22Rv1 (cell line): ENCODE results near the gene DIP2B.
A peak's percentile ranks its signal among the peaks of the same experiment; 100 is the strongest.

Experiments
- H3K27ac ChIP-seq: fragments of 450-650 bp; 2 replicates; pipeline ENCODE4 v1.5.1; 2017
- ZFX ChIP-seq: fragments of 450-650 bp; IDR thresholded peaks from 2 replicates; pipeline ENCODE4 v1.6.1; 2017; ENCODE audit warnings: antibody characterized with exemption, borderline replicate concordance
- TF ChIP-seq, protein P1 (sequence below): fragments of 450-650 bp; IDR thresholded peaks from 2 replicates; pipeline ENCODE4 v1.5.1; 2017; ENCODE audit warnings: mild to moderate bottlenecking

The DIP2B gene

DNA sequence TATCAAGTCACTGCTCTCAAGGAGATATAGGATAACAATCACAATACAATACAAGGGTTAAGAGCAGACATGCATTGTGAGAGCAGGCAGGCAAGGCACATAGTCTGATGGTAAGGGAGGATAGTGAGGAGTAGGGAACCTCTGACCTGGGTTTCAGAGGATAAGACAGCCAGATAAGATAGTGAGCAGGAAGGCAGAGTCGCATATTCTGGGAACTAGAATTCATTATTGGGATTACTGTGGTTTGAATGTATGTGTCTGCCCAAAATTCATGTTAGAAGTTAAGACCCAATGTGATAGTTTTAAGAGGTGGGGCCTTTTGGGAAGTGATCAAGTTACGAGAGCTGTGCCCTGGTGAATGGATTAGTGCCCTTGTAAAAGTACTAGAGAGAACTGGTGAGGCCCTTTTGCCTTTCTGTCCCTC is 244.7 kb downstream of the DIP2B start:
- no peak for TF ChIP-seq ZFX
- TF ChIP-seq, protein P1, sequence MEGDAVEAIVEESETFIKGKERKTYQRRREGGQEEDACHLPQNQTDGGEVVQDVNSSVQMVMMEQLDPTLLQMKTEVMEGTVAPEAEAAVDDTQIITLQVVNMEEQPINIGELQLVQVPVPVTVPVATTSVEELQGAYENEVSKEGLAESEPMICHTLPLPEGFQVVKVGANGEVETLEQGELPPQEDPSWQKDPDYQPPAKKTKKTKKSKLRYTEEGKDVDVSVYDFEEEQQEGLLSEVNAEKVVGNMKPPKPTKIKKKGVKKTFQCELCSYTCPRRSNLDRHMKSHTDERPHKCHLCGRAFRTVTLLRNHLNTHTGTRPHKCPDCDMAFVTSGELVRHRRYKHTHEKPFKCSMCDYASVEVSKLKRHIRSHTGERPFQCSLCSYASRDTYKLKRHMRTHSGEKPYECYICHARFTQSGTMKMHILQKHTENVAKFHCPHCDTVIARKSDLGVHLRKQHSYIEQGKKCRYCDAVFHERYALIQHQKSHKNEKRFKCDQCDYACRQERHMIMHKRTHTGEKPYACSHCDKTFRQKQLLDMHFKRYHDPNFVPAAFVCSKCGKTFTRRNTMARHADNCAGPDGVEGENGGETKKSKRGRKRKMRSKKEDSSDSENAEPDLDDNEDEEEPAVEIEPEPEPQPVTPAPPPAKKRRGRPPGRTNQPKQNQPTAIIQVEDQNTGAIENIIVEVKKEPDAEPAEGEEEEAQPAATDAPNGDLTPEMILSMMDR: no peak
- no peak overlapping the region for H3K27ac ChIP-seq

DNA sequence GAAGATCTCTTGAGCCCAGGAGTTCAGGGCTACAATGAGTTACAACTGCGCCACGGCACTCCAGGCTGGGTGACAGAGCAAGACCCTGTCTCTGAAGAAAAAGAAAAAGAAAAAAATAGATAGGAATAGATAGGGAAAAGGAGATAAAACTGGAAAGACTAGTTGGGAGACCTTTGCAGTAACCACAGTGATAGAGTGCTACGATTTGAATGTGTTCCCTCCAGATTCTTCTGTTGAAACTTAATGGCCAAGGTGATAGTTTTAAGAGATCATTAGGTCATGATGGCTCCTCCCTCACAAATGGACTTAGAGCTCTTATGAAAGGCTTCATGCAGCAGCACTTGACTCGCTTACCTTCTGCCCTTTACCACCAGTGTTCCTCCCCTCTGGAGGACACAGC is 245.6 kb downstream of the DIP2B start:
- TF ChIP-seq, protein P1: no peak
- no peak for TF ChIP-seq ZFX
- H3K27ac ChIP-seq: no peak overlapping the region

DNA sequence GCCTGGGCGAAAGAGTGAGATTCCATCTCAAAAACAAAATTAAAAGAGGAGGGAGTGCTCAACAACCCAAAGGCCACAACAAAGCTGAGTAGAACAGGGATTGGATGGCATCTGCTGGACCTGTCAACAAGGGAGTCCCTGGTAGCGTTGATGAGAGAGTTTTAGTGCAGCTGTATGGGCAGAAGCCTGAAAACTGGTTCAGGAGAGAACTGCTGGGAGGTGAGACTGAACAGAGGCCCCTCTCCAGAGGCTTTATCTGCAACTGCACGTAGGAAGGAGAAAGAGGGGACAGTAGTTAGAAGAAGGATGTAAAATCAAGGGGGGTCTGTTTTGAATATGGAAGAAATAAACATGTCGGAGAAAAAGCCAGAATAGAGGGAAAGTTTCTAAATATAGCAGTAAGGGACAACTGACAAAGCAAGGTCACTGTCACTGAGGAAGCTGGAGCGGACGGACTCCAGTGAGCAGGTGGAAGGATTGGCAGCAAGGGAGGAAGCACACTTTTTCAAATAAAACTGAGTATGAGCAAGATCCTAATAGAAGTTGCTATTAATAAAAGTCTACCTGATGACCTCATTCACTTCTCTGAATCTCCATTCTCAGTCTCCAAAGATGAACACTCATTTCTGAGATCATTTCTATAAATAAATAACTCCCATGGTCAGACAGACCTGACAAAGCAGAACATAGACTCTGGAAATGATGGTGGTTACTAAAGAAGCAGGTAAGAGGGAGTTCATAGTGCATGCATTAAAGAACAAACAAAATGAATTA is 247.3 kb downstream of the DIP2B start:
- TF ChIP-seq, protein P1: no peak
- no peak for TF ChIP-seq ZFX
- H3K27ac ChIP-seq: no peak overlapping the region

DNA sequence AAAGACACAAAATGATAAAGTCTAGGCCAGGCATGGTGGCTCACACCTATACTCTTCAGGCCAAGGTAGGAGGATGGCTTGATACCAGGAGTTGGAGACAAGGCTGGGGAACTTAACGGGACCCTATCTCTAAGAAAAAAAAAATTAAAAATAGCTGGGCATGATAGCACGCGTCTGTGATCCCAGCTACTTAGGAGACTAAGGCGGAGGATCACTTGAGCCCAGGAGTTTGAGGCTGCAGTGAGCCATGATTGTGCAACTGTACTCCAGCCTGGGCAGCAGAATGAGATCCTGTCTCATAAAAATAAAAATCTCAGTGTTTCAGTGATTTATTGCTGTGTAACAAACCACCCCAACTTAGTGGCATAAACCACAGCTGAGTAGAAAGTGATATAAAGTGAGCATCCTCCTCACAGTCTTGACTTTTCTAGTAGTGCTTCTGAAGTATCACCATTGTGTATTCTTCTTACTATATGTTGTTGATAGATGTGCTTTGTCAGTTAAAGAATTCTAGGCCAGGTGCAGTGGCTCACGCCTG is 248.5 kb downstream of the DIP2B start:
- no peak overlapping the region for H3K27ac ChIP-seq
- TF ChIP-seq, protein P1: no peak
- no peak for TF ChIP-seq ZFX

DNA sequence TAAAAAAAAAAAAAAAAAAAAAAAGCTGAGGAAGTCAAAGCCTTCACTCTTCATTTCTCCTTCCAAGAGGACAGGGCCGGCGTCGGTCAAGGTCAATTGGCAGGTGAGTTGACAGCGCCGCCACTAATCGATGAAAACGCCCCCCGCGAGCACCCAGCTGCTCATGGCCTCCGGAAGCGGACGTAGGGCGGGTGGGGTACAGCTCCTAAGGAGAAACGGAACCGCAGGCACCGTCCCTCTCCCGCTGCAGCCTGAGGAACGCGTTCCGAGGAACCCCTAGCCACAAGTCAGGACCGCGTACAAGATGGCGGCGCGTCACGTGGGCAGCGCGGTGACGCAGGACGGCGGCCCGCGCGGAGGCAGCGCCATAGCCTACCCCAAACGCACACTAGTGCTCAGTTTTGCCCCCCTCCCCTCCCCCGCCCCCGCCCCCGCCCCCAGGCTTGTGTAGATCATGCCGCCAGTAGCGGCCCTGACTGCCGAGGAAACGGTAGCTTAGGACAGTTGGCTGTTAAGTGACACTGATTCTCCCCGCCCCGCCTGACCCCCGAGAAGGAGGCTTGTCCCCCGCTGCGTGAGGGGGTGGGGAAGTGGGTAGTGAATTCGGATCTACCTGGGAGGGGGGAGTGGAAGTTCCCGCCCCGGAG is 259.0 kb downstream of the DIP2B start, which contains the start of gene ATF1:
TSS of gene ATF1 (plus strand) at position 463 of the 647 bp plus-strand sequence. CDS start 16,045 bp downstream, outside the sequence.
- TF ChIP-seq, protein P1: no peak
- TF ChIP-seq ZFX: no peak
- peak within 1 kb of the TSS; percentile 97 for H3K27ac ChIP-seq

DNA sequence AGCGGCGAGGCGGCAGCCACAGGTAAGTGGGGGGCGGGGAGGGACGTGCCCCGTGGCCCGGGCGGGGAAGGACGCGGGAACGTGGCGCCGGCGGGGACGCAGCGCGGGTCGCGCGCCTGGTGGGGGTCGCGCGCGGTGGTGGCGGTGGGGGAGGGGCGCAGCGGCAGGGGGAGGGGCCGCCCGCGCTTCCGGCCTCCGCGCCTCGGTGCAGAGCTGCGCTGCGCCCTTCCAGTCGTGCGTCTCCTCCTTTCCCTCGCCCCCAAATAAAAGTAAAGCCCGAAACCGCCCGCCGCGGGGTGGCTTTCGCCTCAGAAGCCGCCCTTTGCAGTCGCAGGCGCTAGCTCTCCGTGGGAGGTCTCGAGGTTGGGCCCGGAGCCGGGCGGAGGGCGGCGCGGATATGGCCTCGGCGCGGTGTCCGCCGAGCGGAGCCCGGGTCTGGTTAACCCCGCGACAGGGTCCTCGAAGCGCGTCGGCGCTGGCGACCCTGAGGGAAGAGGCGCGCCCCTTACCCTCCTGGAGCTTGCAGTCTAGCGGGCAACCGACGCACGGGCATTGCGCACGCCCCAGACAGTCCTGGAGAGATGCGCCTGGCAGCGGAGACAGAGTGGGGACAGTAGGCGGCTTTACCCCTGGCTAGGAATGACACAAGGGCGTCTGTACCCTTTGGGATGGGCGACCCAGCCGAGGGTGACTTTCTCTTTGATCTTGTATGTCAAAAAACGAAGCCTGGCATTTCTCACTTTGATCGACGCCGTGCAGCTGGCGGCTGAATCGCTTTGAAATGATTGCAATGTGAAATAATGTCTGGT is 259.7 kb downstream of the DIP2B start:
- H3K27ac ChIP-seq: peak overlapping the region; percentile 97
- TF ChIP-seq, protein P1: no peak
- no peak for TF ChIP-seq ZFX
